GM21526 (cell line): ENCODE results near the gene ADAP1.
A peak's percentile ranks its signal among the peaks of the same experiment; 100 is the strongest.
"Not testable (repeated sequence)": the region's sequence is repeated elsewhere in the genome, so short reads cannot be mapped to it uniquely, and the experiment has no call there.

Source experiments
- ATAC-seq: cut with Tn5 transposase; IDR thresholded peaks from one replicate; pipeline ENCODE4 v1.9.1; 2021; ENCODE audit warnings: moderate library complexity; ENCODE audit not compliant: unreplicated experiment, low FRiP score

Gene ADAP1, protein sequence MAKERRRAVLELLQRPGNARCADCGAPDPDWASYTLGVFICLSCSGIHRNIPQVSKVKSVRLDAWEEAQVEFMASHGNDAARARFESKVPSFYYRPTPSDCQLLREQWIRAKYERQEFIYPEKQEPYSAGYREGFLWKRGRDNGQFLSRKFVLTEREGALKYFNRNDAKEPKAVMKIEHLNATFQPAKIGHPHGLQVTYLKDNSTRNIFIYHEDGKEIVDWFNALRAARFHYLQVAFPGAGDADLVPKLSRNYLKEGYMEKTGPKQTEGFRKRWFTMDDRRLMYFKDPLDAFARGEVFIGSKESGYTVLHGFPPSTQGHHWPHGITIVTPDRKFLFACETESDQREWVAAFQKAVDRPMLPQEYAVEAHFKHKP

DNA sequence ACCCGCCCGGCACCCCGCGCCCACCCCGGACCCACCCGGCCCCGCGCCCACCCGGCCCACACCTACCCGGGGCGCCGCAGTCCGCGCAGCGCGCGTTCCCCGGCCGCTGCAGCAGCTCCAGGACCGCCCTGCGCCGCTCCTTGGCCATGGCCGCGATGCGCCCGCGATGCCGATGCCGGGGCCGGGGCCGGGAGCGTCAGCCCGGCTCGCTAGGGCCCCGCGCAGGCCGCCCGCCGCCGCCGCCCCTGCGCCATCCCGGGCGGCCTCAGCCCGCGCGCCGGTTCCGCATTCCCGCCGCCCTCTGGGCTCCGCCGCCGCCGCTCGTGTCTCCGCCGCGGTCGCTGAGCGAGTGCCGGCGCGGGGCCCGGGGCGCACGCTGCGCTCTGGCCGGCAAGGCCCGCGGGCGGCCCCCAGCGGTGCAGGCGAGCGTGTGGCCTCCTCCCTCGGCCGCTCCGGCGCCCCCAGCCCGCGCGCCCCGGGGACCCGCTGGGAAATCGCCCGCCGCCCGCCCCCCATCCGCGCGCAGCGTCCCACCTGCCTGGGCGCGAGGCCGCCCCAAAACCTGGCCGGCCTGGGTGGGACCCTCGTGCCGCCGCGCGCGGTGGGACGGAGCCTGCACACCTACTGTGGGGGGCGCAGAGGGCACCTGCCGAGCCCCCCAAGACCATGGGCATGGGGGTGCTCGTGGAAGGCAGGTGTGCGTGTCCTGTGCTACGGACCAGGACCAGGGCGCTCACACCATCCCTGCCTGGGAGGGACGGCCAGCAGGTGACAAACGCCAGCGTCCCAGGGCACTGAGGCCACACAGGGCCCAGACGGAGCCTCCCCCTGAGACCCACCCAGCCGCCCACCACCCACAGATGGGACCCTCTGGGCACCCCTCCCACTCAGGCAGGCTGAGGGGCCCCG is at the start of gene ADAP1:
Gene ADAP1 (minus strand): TSS at position 351 of the 909 bp plus-strand sequence. CDS start 203 bp downstream, at position 148.
- ATAC-seq: peak; percentile 45

- ATAC-seq: not testable (repeated sequence)
These were observed 48.0 kb upstream of the ADAP1 start for GRCh38 chr7:1002445-1002844.

GRCh38 chr7:1002026-1002425 is 47.5 kb upstream of the ADAP1 start:
- ATAC-seq: not testable (repeated sequence)

DNA sequence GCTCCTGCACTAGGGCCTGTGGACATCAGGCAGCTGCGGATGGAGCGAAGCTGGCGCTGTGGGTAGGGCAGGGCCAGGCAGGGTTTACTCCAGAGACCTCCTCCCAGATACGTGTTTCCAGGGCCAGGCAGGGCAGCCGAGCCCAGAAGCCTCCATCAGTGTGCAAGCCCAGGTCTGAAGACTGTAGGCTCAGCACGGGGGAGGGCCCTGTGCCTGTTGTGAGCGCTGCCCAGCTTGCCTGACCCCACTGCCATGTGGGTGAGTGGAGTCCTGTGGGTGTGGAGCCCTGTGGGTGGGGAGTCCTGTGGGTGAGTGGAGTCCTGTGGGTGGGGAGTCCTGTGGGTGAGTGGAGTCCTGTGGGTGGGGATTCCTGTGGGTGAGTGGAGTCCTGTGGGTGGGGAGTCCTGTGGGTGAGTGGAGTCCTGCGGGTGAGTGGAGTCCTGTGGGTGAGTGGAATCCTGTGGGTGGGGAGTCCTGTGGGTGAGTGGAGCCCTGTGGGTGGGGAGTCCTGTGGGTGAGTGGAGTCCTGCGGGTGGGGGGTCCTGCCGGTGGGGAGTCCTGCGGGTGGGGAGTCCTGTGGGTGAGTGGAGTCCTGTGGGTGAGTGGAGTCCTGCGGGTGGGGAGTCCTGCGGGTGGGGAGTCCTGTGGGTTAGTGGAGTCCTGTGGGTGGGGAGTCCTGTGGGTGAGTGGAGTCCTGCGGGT is 46.7 kb upstream of the ADAP1 start:
- not testable (repeated sequence) for ATAC-seq

GRCh38 chr7:999941-1000935 is 45.8 kb upstream of the ADAP1 start:
- no peak for ATAC-seq

- ATAC-seq: no peak
These were observed 44.8 kb upstream of the ADAP1 start for GRCh38 chr7:999149-999879.

DNA sequence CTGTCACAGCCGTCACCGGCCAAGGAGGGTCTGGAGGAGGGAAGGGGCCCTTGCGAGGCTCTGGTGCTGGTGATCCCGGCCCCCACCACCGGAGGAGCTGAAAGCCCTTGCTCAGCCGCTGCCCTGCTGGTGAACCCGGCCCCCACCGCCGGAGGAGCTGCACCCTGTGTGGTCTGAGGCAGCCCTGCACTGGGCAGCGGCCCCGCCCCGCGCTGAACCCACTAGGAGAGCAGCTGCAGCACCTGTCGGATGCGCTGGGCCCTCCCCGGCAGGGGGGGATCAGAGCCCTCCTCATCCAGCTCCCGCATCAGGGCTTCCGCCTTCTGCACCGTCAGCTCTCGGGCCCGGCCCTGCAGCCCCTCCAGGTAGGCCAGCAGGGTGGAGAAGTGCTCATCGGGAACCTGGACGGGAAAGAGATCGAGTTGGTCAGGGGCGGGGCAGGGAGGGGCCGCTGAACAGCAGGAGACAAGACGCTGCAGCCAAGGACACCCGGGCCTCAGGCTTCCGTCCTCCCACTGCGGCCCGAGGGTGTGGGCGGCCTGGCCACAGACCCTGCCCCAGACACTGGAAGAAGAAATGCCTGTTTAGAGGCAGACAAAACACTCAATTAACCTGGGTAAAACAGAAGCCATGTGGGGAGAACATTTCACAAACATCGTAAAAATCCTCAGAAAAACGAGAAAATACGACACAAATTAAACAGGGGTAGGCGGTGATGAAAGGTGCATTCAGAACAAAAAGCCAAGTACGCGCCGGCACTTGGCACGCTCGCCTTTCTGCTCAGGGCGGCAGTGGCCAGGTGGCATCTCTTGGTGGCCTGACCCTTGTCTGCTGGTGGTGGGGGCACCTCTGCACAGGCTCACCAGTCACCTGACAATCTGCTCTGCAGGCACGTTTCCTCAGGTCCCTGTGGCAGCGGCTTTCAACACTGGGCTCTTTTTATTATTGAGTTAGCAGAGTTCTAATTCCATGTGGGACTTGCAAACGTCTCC is 43.2 kb upstream of the ADAP1 start:
- no peak for ATAC-seq

DNA sequence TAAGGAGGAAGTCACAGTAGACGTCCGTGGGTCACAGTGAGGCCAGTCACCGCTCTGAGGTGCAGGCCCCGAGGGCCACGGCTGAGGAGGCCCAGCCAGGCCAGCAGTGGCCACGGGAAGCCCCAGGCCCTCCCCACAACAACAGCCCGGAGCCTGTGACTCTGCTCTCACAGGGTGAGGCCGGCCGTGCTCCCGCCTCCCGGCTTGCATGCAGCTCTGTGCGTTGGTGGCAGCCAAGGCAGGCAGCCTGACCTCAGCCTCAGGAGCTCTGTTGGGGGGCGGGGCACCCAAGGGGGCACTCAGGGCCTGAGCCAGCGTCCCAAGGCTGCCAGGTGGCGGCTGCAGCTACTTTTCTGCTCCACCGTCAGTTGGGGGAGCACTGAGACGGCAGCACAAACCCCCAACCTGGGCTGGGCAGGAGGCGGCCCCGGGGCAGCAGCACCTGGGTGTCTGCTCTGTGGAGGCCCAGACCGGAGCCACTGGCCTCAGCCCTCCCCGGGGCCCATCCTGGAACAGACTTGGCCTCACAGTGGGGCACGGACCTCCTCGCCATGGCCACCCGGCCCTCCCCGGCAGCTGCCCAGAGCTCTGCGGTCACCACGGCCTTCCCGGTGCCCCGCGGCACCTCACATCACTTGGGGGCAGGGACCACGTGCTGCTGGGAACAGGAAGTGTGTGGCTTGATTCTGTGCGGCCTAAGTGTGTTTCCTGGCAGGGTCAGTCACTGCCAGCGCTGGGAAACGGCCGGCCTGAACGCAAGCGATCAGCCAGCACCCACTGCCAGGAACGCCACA is 41.8 kb upstream of the ADAP1 start:
- no peak for ATAC-seq

DNA sequence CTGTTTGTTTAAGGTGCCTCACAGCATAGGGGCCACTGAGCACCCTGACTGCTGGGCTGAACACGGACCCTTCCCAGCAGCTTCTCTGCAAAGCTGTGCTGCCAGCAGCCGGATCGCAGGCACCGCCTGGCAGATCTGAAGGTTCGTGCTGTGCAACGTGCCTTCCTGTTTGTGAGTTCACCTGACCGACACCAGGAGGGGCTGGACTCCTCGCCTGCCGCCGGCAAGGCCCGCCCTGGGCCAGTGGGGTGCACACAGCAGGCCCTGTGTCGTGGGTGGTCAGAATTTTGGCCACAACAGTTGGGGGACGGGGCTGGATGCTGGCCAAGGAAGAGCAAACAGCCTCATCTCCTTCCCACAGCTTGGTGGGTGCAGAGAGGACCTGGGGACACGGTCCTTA is 41.1 kb upstream of the ADAP1 start:
- no peak for ATAC-seq

- ATAC-seq: no peak
These were observed 40.3 kb upstream of the ADAP1 start for GRCh38 chr7:994592-995308.

- peak; percentile 77 for ATAC-seq
These were observed 38.5 kb upstream of the ADAP1 start for GRCh38 chr7:992709-993607.

- ATAC-seq: no peak
These were observed 37.5 kb upstream of the ADAP1 start for GRCh38 chr7:991729-992656.

- ATAC-seq: no peak
These were observed 36.7 kb upstream of the ADAP1 start for GRCh38 chr7:990933-991728.
